Mucosa of rectum (tissue), 2 donors: ENCODE results near the gene URI1.
"Not testable (repeated sequence)": the region's sequence is repeated elsewhere in the genome, so short reads cannot be mapped to it uniquely, and the experiment has no call there.

Source experiments
- H3K27ac ChIP-seq, 2 donors: one replicate each; pipeline ENCODE4 v1.7.0; 2013; ENCODE audit warnings: inconsistent platforms in 2 of 2, low read depth in 2 of 2, low read length in 2 of 2
- H3K27me3 ChIP-seq, 2 donors: one replicate each; pipeline ENCODE4 v1.7.0; 2013; ENCODE audit warnings: low read length in 2 of 2; ENCODE audit not compliant: control insufficient read depth in 2 of 2, insufficient read depth in 2 of 2
- H3K36me3 ChIP-seq, 2 donors: one replicate each; pipeline ENCODE4 v1.7.0; 2013; ENCODE audit warnings: low read length in 2 of 2; ENCODE audit not compliant: control insufficient read depth in 2 of 2, insufficient read depth in 2 of 2
- H3K4me1 ChIP-seq, 2 donors: one replicate each; pipeline ENCODE4 v1.7.0; 2013; ENCODE audit warnings: low read length in 2 of 2, mild to moderate bottlenecking in 1 of 2; ENCODE audit not compliant: control insufficient read depth in 2 of 2, insufficient read depth in 2 of 2
- H3K4me3 ChIP-seq, 2 donors: one replicate each; pipeline ENCODE4 v1.7.0; 2013; ENCODE audit warnings: low read length in 2 of 2
- H3K9ac ChIP-seq, 2 donors: one replicate each; pipeline ENCODE4 v1.7.0; 2013; ENCODE audit warnings: low read length in 2 of 2, low read depth in 1 of 2, mild to moderate bottlenecking in 1 of 2
- H3K9me3 ChIP-seq, 2 donors: one replicate each; pipeline ENCODE4 v1.7.0; 2013; ENCODE audit warnings: low read length in 2 of 2; ENCODE audit not compliant: control insufficient read depth in 2 of 2
- donor health status: healthy.
- donor health status: Normal muscosa, but diverticular disease.

URI1 gene

GRCh38 chr19:30029721-30030510, 87.9 kb downstream of the URI1 start:
- Histone ChIP-seq H3K27ac (no peak overlapping the region), H3K4me1 (peaks cover 0 to 4% of the 10 kb centered on the region in 2 donors), H3K27me3 (no peaks in the 10 kb centered on the region), H3K9ac (no peak overlapping the region), H3K4me3 (no peak overlapping the region), H3K9me3 (no peaks in the 10 kb centered on the region), H3K36me3 (no peaks in the 10 kb centered on the region)

GRCh38 chr19:30034321-30034720, 92.3 kb downstream of the URI1 start:
- H3K4me3 ChIP-seq = no peak overlapping the region
- peaks cover 0 to 2% of the 10 kb centered on the region in 2 donors for H3K36me3 ChIP-seq
- no peak overlapping the region for H3K27ac ChIP-seq
- no peaks in the 10 kb centered on the region for H3K27me3 ChIP-seq
- no peaks in the 10 kb centered on the region for H3K9me3 ChIP-seq
- H3K4me1 ChIP-seq = no peaks in the 10 kb centered on the region
- H3K9ac ChIP-seq = no peak overlapping the region

GRCh38 chr19:30036154-30037129, 94.4 kb downstream of the URI1 start:
- no peaks in the 10 kb centered on the region for H3K9me3 ChIP-seq
- peaks cover 0 to 2% of the 10 kb centered on the region in 2 donors for H3K36me3 ChIP-seq
- H3K4me1 ChIP-seq = no peaks in the 10 kb centered on the region
- H3K27me3 ChIP-seq = no peaks in the 10 kb centered on the region
- no peak overlapping the region for H3K27ac ChIP-seq
- no peak overlapping the region for H3K9ac ChIP-seq
- no peak overlapping the region for H3K4me3 ChIP-seq

GRCh38 chr19:30037835-30038234, 95.8 kb downstream of the URI1 start:
- Histone ChIP-seq H3K27me3 (no peaks in the 10 kb centered on the region), H3K4me1 (no peaks in the 10 kb centered on the region), H3K9ac (no peak overlapping the region), H3K36me3 (peaks cover 0 to 2% of the 10 kb centered on the region in 2 donors), H3K9me3 (no peaks in the 10 kb centered on the region), H3K4me3 (no peak overlapping the region), H3K27ac (no peak overlapping the region)

- H3K9ac ChIP-seq, H3K36me3 ChIP-seq, H3K4me3 ChIP-seq, H3K27me3 ChIP-seq, H3K27ac ChIP-seq, H3K9me3 ChIP-seq, H3K4me1 ChIP-seq: not testable (repeated sequence)
Observed at GRCh38 chr19:30041931-30042330, 99.9 kb downstream of the URI1 start.

GRCh38 chr19:30043008-30043407, 101.0 kb downstream of the URI1 start:
- not testable (repeated sequence) for H3K9ac ChIP-seq, H3K4me1 ChIP-seq, H3K4me3 ChIP-seq

GRCh38 chr19:30044273-30045248, 102.5 kb downstream of the URI1 start:
- Histone ChIP-seq H3K9ac (no peak overlapping the region), H3K4me3 (no peak overlapping the region), H3K27me3 (no peaks in the 10 kb centered on the region), H3K27ac (no peak overlapping the region), H3K4me1 (peaks cover 0 to 2% of the 10 kb centered on the region in 2 donors), H3K36me3 (no peaks in the 10 kb centered on the region), H3K9me3 (no peaks in the 10 kb centered on the region)

More at GRCh38 chr19:30043008-30043407, 101.0 kb downstream of the URI1 start:
- H3K36me3 ChIP-seq, H3K27me3 ChIP-seq, H3K9me3 ChIP-seq, H3K27ac ChIP-seq: not testable (repeated sequence)

- H3K9ac ChIP-seq = no peak overlapping the region
- H3K4me1 ChIP-seq = peaks cover 0 to 2% of the 10 kb centered on the region in 2 donors
- H3K4me3 ChIP-seq = no peak overlapping the region
- H3K9me3 ChIP-seq = no peaks in the 10 kb centered on the region
- H3K36me3 ChIP-seq = no peaks in the 10 kb centered on the region
- H3K27ac ChIP-seq = no peak overlapping the region
- H3K27me3 ChIP-seq = no peaks in the 10 kb centered on the region
Observed at GRCh38 chr19:30046522-30046921, 104.5 kb downstream of the URI1 start.

GRCh38 chr19:30047432-30047831, 105.4 kb downstream of the URI1 start:
- Histone ChIP-seq H3K4me3 (no peak overlapping the region), H3K9ac (no peak overlapping the region), H3K9me3 (no peaks in the 10 kb centered on the region), H3K27me3 (no peaks in the 10 kb centered on the region), H3K27ac (no peak overlapping the region), H3K4me1 (peaks cover 0 to 2% of the 10 kb centered on the region in 2 donors), H3K36me3 (no peaks in the 10 kb centered on the region)
